Activated CD4-positive, alpha-beta T cell treated with anti-CD3 and anti-CD28 coated beads, Interleukin-2, amount 10 ng/mL, durations not matched to agents 7 days and 5 days (primary cell): ENCODE data around the gene MICAL3. TPM values are rescaled to one million over a fixed set of nuclear protein-coding genes. Genes with fewer than 3 reads are reported as not detected.
"Not testable (repeated sequence)": the region's sequence is repeated elsewhere in the genome, so short reads cannot be mapped to it uniquely, and the experiment has no call there.

Source experiments
- CTCF ChIA-PET: fragments of 350-600 bp; sonication (Branson Sonifier 250); formaldehyde crosslinking; loops from one replicate; lab custom pipeline; 2021; ENCODE audit warnings: antibody characterized with exemption; lab: Charles Lee
- POLR2A ChIA-PET: fragments of 350-600 bp; sonication (Branson Sonifier 250); formaldehyde crosslinking; loops from one replicate; lab custom pipeline; 2021; ENCODE audit warnings: antibody characterized with exemption; lab: Charles Lee
- DNase-seq: peaks from one replicate; pipeline ENCODE4 v3.0.0-alpha.2; 2020
- H3K27ac Mint-ChIP-seq: one replicate; pipeline ENCODE4 v1.8.0; 2021; ENCODE audit warnings: mild to moderate bottlenecking, moderate library complexity, mixed read lengths
- H3K27me3 Mint-ChIP-seq: one replicate; pipeline ENCODE4 v1.8.0; 2021; ENCODE audit warnings: mixed read lengths
- H3K36me3 Mint-ChIP-seq: one replicate; pipeline ENCODE4 v1.8.0; 2021; ENCODE audit warnings: low read depth, mixed read lengths
- H3K4me1 Mint-ChIP-seq: one replicate; pipeline ENCODE4 v1.8.0; 2021; ENCODE audit warnings: mixed read lengths
- H3K4me3 Mint-ChIP-seq: one replicate; pipeline ENCODE4 v1.8.0; 2021; ENCODE audit warnings: mild to moderate bottlenecking, moderate library complexity, mixed read lengths
- H3K9me3 Mint-ChIP-seq: one replicate; pipeline ENCODE4 v1.8.0; 2021; ENCODE audit warnings: mixed read lengths
- total RNA-seq, 2 experiments: library from RNA; stranded (reverse); gene quantifications; one replicate each; pipeline ENCODE4 v1.2.3, GENCODE V29; 2021

MICAL3 gene
- total RNA-seq, 2 experiments from 2014 or later: 19.1 to 21.4 TPM

DNA sequence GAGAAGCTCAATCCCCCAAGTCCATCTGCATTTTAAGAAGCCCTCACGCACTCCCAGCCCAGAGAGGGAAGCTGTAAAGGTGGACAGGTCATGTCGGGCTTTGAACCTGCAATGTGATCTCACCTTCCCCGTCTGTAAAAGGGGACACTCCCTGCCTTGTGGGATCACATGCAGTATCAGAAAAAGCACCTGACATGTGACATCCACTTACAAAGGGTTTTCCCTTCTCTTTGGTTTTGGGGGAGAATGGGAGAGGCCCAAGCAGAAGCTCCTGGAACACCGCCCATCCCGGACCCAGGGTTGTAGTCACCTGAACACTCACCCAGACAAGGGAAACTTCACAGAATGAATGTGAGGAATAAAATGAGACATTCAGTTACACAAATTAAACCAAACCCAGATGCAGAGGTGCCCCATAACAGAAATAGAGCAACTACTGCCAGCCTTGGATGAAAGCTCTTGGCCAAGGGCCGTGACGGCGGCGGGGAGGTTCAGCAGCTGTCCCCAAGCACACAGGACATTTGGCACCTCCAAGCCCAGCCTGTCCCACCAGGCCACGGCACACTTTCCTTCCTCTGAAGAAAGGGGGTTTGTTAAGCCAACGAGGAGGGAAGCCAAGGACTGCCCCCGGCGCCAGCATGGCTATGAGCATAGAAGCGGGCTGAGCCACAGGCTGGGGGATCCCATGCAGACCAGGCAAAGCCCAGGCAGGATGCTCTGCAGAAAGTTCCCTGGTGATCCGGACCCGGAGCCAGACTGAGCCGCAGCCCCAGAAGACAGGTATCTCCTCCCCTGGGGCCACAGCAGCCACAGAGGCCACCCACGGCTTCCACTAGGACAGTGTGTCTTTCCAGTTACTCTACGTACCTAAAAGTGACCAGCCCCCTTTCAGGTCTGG, 253.9 kb downstream of the MICAL3 start:
- Mint-ChIP-seq H3K4me1 (peaks cover 47% of the 10 kb centered on the region), H3K9me3 (no peaks in the 10 kb centered on the region), H3K36me3 (peaks cover 10% of the 10 kb centered on the region), H3K27me3 (peaks cover 16% of the 10 kb centered on the region), H3K4me3 (no peak overlapping the region), H3K27ac (peak overlapping the region; percentile 50)
- ChIA-PET CTCF (interaction anchor here (0.9 to 1.4 kb wide), 3 partner anchors 9 to 306 kb away, joined by 3 to 4 read pairs (median 3); no protein-coding TSS in a partner anchor), POLR2A (no interaction called here)
- DNase-seq: no peak

DNA sequence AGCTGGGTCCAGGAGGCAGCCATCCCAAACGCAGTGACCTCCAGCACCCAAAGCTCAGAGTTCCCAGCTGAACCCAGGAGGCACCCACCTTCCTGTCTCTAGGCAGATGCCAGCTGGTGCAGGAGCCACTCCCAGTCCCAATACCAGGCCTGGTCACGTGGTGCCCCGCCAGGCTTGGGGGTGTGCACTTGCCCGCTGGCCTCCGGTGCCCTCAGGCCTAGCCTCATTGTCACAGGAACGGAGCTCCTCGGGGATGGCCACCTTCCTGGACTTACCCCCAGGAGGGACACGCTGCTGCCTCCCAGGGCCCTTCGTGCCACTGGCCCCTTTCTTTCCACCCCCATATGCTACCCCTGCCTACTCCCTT, 254.7 kb downstream of the MICAL3 start:
- DNase-seq: no peak
- Mint-ChIP-seq H3K27me3 (peaks cover 20% of the 10 kb centered on the region), H3K36me3 (peaks cover 10% of the 10 kb centered on the region), H3K4me3 (no peak overlapping the region), H3K4me1 (peaks cover 44% of the 10 kb centered on the region), H3K9me3 (no peaks in the 10 kb centered on the region), H3K27ac (no peak overlapping the region)
- CTCF ChIA-PET: interaction anchor here (0.9 to 1.2 kb wide), 2 partner anchors 10 to 306 kb away, joined by 3 to 4 read pairs; no protein-coding TSS in a partner anchor
- POLR2A ChIA-PET: no interaction called here

- peaks cover 47% of the 10 kb centered on the region for H3K4me1 Mint-ChIP-seq
- H3K27me3 Mint-ChIP-seq: peaks cover 25% of the 10 kb centered on the region
- DNase-seq: no peak
These were observed 255.2 kb downstream of the MICAL3 start for GRCh38 chr22:17769013-17769715.

DNA sequence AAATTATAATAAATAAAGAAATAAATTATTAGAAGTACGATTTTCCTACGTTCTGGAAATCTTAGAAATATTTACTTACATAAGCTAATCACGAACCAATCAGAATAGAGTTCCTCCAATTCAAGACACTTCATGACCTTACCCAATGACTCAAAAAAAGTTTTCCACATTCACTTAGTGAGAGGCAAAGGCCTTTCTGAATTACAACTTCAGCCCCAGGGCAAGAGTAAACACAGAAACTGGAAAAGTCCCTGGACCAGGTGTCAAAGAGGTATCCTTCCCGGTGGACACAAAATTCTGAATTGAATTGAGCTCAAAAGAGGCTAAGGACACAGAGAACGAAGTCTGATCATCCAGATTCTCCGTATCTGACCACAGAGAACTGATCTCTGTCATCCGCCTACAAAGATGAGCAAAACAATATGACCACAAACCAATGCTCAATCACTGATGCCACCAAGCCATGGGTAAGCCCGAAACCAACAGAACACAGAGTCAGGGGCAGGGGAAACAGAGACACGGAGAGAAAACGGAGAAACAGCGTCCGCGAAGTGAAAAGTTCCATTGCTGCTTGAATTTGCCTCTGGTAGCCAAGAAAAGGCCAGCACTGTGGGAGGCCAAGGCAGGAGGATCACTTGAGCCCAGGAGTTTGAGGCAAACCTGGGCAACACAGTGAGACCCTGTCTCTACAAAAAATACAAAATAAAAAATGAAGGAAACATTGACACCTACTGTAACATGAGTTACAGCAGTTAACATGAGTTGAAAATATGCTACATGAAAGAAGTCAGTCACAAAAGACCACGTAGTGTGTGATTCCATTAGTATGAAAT, 256.9 kb downstream of the MICAL3 start:
- Mint-ChIP-seq H3K36me3 (peaks cover 7% of the 10 kb centered on the region), H3K4me1 (peaks cover 38% of the 10 kb centered on the region), H3K9me3 (no peaks in the 10 kb centered on the region), H3K27ac (peak overlapping the region; percentile 77), H3K27me3 (peaks cover 21% of the 10 kb centered on the region), H3K4me3 (peak overlapping the region; percentile 21)
- POLR2A ChIA-PET: no interaction called here
- CTCF ChIA-PET: interaction anchor here (0.6 to 2.9 kb wide), 9 partner anchors 10 to 483 kb away, joined by 3 to 8 read pairs (median 4); no protein-coding TSS in a partner anchor
- peak; percentile 71 for DNase-seq

More at GRCh38 chr22:17769013-17769715, 255.2 kb downstream of the MICAL3 start:
- Mint-ChIP-seq H3K4me3 (no peak overlapping the region), H3K27ac (no peak overlapping the region), H3K9me3 (no peaks in the 10 kb centered on the region), H3K36me3 (peaks cover 11% of the 10 kb centered on the region)
- POLR2A ChIA-PET: no interaction called here
- CTCF ChIA-PET: interaction anchor here (0.9 to 2.9 kb wide), 2 partner anchors 27 to 307 kb away, joined by 3 to 8 read pairs; no protein-coding TSS in a partner anchor

- H3K4me3 Mint-ChIP-seq, DNase-seq, CTCF ChIA-PET: not testable (repeated sequence)
These were observed 259.5 kb downstream of the MICAL3 start for GRCh38 chr22:17764852-17765251.

GRCh38 chr22:17764036-17764435, 260.3 kb downstream of the MICAL3 start:
- Mint-ChIP-seq H3K9me3 (no peaks in the 10 kb centered on the region), H3K27ac (no peak overlapping the region), H3K36me3 (peaks cover 2% of the 10 kb centered on the region), H3K4me1 (peaks cover 22% of the 10 kb centered on the region), H3K27me3 (peaks cover 16% of the 10 kb centered on the region), H3K4me3 (no peak overlapping the region)
- CTCF ChIA-PET: no interaction called here
- POLR2A ChIA-PET: no interaction called here
- no peak for DNase-seq

More at GRCh38 chr22:17764852-17765251, 259.5 kb downstream of the MICAL3 start:
- Mint-ChIP-seq H3K27me3 (peaks cover 16% of the 10 kb centered on the region), H3K4me1 (peaks cover 23% of the 10 kb centered on the region)
- H3K9me3 Mint-ChIP-seq, POLR2A ChIA-PET, H3K27ac Mint-ChIP-seq, H3K36me3 Mint-ChIP-seq: not testable (repeated sequence)

- DNase-seq, H3K27ac Mint-ChIP-seq, CTCF ChIA-PET, H3K9me3 Mint-ChIP-seq, POLR2A ChIA-PET, H3K4me3 Mint-ChIP-seq, H3K36me3 Mint-ChIP-seq: not testable (repeated sequence)
- Mint-ChIP-seq H3K4me1 (peaks cover 22% of the 10 kb centered on the region), H3K27me3 (peaks cover 16% of the 10 kb centered on the region)
These were observed 260.9 kb downstream of the MICAL3 start for GRCh38 chr22:17763442-17763841.

DNA sequence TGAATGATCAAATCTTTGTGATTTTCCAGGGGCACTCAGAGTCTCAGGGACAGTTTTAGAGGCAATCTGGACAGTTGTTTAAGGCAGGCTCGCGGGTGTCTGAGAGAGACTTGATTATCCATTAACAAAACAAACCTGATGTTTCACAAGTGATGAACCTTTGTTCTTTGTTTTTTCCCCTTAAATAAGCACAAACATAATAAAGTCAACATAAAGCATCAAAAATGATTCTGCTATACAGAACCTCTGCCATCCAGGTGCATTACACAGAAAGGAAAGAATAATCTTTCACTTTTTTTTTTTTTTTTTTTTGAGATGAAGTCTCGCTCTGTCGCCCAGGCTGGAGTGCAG, 263.2 kb downstream of the MICAL3 start:
- CTCF ChIA-PET: no interaction called here
- Mint-ChIP-seq H3K4me1 (peaks cover 11% of the 10 kb centered on the region), H3K36me3 (peaks cover 2% of the 10 kb centered on the region), H3K27ac (no peak overlapping the region), H3K27me3 (peaks cover 14% of the 10 kb centered on the region), H3K4me3 (no peak overlapping the region), H3K9me3 (no peaks in the 10 kb centered on the region)
- no peak for DNase-seq
- POLR2A ChIA-PET: no interaction called here

DNA sequence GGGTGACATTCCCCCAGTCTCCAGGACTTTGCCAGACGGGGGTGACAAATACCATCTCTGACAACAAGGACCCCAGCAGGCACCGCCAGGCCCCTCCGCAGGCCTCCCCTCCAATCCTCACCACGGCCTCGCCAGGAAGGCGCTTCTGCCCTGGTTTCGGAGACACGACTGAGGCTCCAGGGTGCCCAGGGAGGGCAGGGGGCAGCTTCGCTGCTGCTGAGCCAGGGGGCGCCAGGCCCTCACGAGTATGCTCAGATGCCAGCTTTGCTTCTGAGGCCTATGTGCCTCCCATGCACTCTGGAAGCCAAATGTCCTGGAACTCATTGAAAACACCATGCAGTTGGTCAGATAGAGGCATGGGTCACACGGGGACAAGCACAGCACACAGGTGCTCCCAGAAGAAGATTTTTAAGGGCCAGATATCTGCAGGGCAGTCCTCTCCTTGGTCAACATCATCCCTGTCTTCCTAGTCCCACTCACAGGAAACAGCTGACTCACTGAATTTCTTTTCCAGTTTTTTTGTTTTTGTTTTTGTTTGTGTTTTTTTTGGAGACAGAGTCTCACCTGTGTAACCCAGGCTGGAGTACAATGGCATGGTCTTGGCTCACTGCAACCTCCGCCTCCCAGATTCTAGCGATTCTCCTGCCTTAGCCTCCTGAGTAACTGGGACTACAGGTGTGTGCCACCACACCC, 270.0 kb downstream of the MICAL3 start:
- ChIA-PET CTCF (interaction anchor here (0.6 to 1.5 kb wide), 5 partner anchors 11 to 32 kb away, joined by 3 to 8 read pairs (median 5); no protein-coding TSS in a partner anchor), POLR2A (no interaction called here)
- peak; percentile 32 for DNase-seq
- Mint-ChIP-seq H3K4me1 (no peaks in the 10 kb centered on the region), H3K4me3 (no peak overlapping the region), H3K27me3 (no peaks in the 10 kb centered on the region), H3K9me3 (no peaks in the 10 kb centered on the region), H3K27ac (no peak overlapping the region), H3K36me3 (no peaks in the 10 kb centered on the region)

DNA sequence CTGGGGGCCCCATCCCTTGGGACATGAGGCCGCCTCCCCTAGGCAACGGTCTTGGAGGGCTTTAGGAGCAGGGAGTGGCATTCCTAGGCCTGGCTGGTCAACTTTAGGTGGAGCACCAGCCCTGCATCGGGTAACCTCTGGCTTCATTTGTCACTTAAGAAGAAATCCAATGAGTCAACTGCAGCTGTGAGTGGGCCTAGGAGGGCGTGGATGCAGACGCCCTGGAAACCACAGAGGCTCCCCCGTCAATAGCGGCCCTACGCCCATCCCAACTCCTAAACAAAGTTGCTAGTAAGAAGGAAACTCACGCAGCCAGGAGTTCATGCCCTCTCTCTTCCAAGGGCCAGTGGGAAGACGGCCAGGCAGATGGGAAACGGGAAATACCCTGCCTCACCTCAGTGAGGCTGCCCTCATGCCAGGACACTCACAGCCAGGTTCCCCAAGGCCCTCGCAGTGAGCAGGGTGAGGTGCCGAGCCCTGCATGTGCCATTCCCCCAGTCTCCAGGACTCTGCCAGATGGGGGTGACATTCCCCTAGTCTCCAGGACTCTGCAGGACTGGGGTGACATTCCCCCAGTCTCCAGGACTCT, 270.9 kb downstream of the MICAL3 start:
- POLR2A ChIA-PET: no interaction called here
- no peak overlapping the region for H3K4me3 Mint-ChIP-seq
- CTCF ChIA-PET: interaction anchor here (0.6 to 1.9 kb wide), 6 partner anchors 10 to 33 kb away, joined by 3 to 8 read pairs (median 6); no protein-coding TSS in a partner anchor

DNA sequence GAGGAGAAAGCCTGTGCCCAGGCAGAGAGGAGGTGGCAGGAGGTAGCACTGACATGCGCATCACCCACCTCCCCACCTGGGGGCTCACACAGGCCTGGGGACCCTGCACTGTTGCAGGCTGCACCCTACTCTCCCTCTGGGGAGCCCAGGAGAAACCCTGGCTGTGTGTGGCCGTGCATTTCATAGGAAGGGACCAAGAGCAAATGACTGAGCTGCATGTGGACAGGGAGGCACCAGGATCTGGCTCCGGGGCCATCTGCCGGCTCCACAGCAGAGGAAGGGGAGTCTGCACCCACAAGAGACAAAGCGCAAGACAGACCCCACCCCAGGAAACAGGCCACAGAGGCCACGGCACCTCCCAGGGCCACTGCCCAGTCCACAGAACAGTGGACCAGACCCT, 272.8 kb downstream of the MICAL3 start:
- no peak for DNase-seq
- no peaks in the 10 kb centered on the region for H3K27me3 Mint-ChIP-seq
- no peaks in the 10 kb centered on the region for H3K9me3 Mint-ChIP-seq
- POLR2A ChIA-PET: no interaction called here
- no peaks in the 10 kb centered on the region for H3K4me1 Mint-ChIP-seq
- CTCF ChIA-PET: interaction anchor here (0.5 to 1.9 kb wide), 3 partner anchors 8 to 51 kb away, joined by 3 to 6 read pairs (median 3); no protein-coding TSS in a partner anchor
- no peak overlapping the region for H3K27ac Mint-ChIP-seq
- H3K36me3 Mint-ChIP-seq: no peaks in the 10 kb centered on the region
- no peak overlapping the region for H3K4me3 Mint-ChIP-seq

More for the DNA sequence above, 270.9 kb downstream of the MICAL3 start:
- Mint-ChIP-seq H3K4me1 (no peaks in the 10 kb centered on the region), H3K27ac (no peak overlapping the region), H3K36me3 (no peaks in the 10 kb centered on the region), H3K27me3 (no peaks in the 10 kb centered on the region), H3K9me3 (no peaks in the 10 kb centered on the region)
- no peak for DNase-seq
